Activated CD8-positive, alpha-beta T cell treated with anti-CD3 and anti-CD28 coated beads for 36 hours (primary cell): Measurements from ENCODE around the gene GDF11. TPM values are rescaled to one million over a fixed set of nuclear protein-coding genes. Genes with fewer than 3 reads are reported as not detected.

Source experiments
- ATAC-seq: fragments of 200-7000 bp; cut with Tn5 transposase; one replicate; pipeline ENCODE4 v1.10.0; 2021; ENCODE audit warnings: mild to moderate bottlenecking, moderate library complexity
- CTCF ChIA-PET: fragments of 350-600 bp; sonication (Branson Sonifier 250); formaldehyde crosslinking; loops from one replicate; lab custom pipeline; 2021; ENCODE audit warnings: antibody characterized with exemption; lab: Charles Lee
- POLR2A ChIA-PET: fragments of 350-600 bp; sonication (Branson Sonifier 250); formaldehyde crosslinking; loops from one replicate; lab custom pipeline; 2021; ENCODE audit warnings: antibody characterized with exemption; lab: Charles Lee
- DNase-seq: peaks from one replicate; pipeline ENCODE4 v3.0.0-alpha.2; 2020
- H3K27ac Mint-ChIP-seq: one replicate; pipeline ENCODE4 v1.8.0; 2021; ENCODE audit warnings: mild to moderate bottlenecking, mixed read lengths
- H3K27me3 Mint-ChIP-seq: one replicate; pipeline ENCODE4 v1.8.0; 2021; ENCODE audit warnings: mixed read lengths
- H3K36me3 Mint-ChIP-seq: one replicate; pipeline ENCODE4 v1.8.0; 2021; ENCODE audit warnings: low read depth, mixed read lengths
- H3K4me1 Mint-ChIP-seq: one replicate; pipeline ENCODE4 v1.8.0; 2021; ENCODE audit warnings: low read depth, mixed read lengths
- H3K4me3 Mint-ChIP-seq: one replicate; pipeline ENCODE4 v1.8.0; 2021; ENCODE audit warnings: mild to moderate bottlenecking, moderate library complexity, mixed read lengths
- H3K9me3 Mint-ChIP-seq: one replicate; pipeline ENCODE4 v1.8.0; 2021; ENCODE audit warnings: mixed read lengths
- CTCF ChIP-seq: fragments of 200-600 bp; IDR thresholded peaks from one replicate; pipeline ENCODE4 v1.8.0; 2022; ENCODE audit warnings: antibody characterized with exemption, mild to moderate bottlenecking
- intact Hi-C: fragments of 100-400 bp; cut with micrococcal nuclease; formaldehyde crosslinking; loops from one replicate; pipeline ENCODE4 v1.10.0; 2022
- total RNA-seq, 2 experiments: library from RNA; stranded (reverse); gene quantifications; one replicate each; pipeline ENCODE4 v1.2.3, GENCODE V29; 2021

GDF11 gene
- total RNA-seq, 2 experiments from 2014 or later: 7.4 to 9.3 TPM

DNA sequence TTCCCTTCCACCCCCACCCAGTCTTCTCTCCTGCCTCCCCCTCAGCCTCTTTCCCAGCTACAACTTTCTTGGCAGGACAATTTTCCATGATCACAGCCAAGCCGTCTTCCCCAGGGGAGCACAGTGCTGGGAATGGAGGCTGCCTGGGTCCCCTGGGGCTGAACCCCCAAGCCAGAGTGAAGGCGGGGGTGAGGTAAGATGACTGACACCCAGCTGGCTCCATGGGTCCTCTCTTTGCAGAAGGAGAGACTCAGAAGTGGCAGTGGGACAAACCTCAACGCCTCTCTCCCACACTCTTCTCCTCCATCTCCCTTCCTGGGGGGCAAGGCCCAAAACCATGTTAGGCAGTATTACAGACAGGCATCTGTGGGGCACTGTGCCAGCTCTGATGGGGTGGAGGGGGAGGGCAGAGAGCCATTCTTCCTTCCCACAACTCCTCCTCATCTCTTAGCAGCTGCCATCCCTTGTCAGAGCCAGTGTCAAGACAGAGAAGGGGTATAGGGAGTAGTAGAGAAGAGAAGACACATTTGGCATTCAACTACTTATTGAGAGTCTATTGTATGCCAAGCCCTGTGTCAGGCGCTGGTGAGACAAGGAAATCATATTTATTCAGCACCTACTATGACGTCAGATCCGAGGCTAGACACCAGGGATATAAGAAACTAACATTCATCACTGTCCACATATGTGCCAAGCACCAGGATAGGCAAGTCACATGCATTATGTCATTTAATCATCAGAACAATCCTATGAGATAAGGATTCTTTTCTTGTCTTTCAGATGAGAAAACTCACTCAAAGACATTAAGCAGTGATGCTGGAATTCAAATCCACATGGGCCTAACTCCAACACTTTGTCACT is 38.8 kb upstream of the GDF11 start:
- TF ChIP-seq CTCF: no peak
- Mint-ChIP-seq H3K4me3 (no peak overlapping the region), H3K27me3 (peaks cover 20% of the 10 kb centered on the region), H3K9me3 (no peaks in the 10 kb centered on the region), H3K27ac (no peak overlapping the region), H3K36me3 (no peaks in the 10 kb centered on the region), H3K4me1 (peaks cover 12% of the 10 kb centered on the region)
- DNase-seq (no peak), ATAC-seq (no peak)
- POLR2A ChIA-PET: interaction anchor here (1.1 kb wide), 1 partner anchor 12 kb away, joined by 4 read pairs; the partner anchor contains the start of gene BLOC1S1
- CTCF ChIA-PET: interaction anchor here (1.9 kb wide), 1 partner anchor 8 kb away, joined by 8 read pairs; no protein-coding TSS in a partner anchor
- intact Hi-C loops: no loop called here

- Mint-ChIP-seq H3K27ac (no peak overlapping the region), H3K4me3 (no peak overlapping the region), H3K4me1 (peaks cover 12% of the 10 kb centered on the region), H3K9me3 (no peaks in the 10 kb centered on the region), H3K27me3 (peaks cover 22% of the 10 kb centered on the region), H3K36me3 (no peaks in the 10 kb centered on the region)
- POLR2A ChIA-PET: interaction anchor here (1.3 to 2.8 kb wide), 2 partner anchors 11 to 12 kb away, joined by 4 to 13 read pairs; partner anchors contain the start of gene BLOC1S1
- no peak for TF ChIP-seq CTCF
- DNase-seq (no peak), ATAC-seq (no peak)
- intact Hi-C loops: no loop called here
- CTCF ChIA-PET: interaction anchor here (0.8 to 2.3 kb wide), 7 partner anchors 9 to 47 kb away, joined by 3 to 10 read pairs (median 6); partner anchors contain the start of gene BLOC1S1
Measured at GRCh38 chr12:55704824-55705718, 37.9 kb upstream of the GDF11 start.

DNA sequence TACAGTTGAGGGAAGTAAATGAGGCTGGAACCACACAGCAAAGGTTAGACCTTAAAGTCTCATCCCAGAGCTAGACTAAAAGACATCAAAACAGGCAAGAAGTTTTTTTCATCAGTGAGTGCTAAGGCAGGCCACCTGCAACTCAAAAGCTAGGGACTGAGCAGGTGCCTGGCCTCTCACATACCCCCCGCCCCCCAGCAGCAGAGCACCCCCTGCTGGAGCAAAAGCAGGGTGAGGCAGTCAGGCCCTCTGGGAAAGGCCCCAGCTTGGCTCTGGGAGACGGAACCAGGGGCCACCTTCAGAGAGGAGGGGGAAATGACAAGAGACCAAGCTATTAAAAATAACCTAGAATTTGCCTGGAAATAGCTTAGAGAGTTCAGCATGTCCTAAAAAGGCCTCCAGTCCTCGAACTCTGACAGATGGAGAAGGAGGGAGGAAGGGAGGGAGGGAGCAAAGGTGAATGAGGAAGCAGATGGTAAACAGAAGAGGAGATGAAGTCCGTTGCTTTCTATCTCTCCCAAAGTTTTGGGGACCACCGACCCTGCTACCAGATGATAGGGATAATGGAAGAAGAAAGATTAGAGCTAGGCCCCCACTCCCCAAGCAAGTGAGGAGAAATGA is 37.0 kb upstream of the GDF11 start:
- CTCF ChIA-PET: interaction anchor here (0.7 to 2.3 kb wide), 13 partner anchors 10 to 87 kb away, joined by 3 to 10 read pairs (median 3); partner anchors contain the start of gene BLOC1S1
- Mint-ChIP-seq H3K4me3 (no peak overlapping the region), H3K9me3 (no peaks in the 10 kb centered on the region), H3K27me3 (peaks cover 22% of the 10 kb centered on the region), H3K4me1 (peaks cover 12% of the 10 kb centered on the region), H3K36me3 (no peaks in the 10 kb centered on the region), H3K27ac (no peak overlapping the region)
- peak; percentile 45 for TF ChIP-seq CTCF
- peak; percentile 35 for ATAC-seq
- POLR2A ChIA-PET: interaction anchor here (0.9 to 2.8 kb wide), 3 partner anchors 10 to 24 kb away, joined by 3 to 13 read pairs (median 4); partner anchors contain the start of gene BLOC1S1
- intact Hi-C loops: no loop called here
- peak; percentile 50 for DNase-seq

GRCh38 chr12:55706568-55707218 is 36.2 kb upstream of the GDF11 start:
- ChIA-PET POLR2A (interaction anchor here (0.9 to 2.8 kb wide), 4 partner anchors 9 to 43 kb away, joined by 3 to 13 read pairs (median 4); partner anchors contain the start of gene BLOC1S1), CTCF (interaction anchor here (0.7 to 2.3 kb wide), 12 partner anchors 9 to 88 kb away, joined by 3 to 10 read pairs (median 4); partner anchors contain the start of gene BLOC1S1)
- peaks cover 12% of the 10 kb centered on the region for H3K4me1 Mint-ChIP-seq
- no peak for TF ChIP-seq CTCF
- H3K27ac Mint-ChIP-seq: no peak overlapping the region
- intact Hi-C loops: no loop called here
- no peaks in the 10 kb centered on the region for H3K9me3 Mint-ChIP-seq
- no peak for ATAC-seq
- no peak for DNase-seq
- H3K27me3 Mint-ChIP-seq: peaks cover 22% of the 10 kb centered on the region
- H3K36me3 Mint-ChIP-seq: no peaks in the 10 kb centered on the region
- peak overlapping the region; percentile 63 for H3K4me3 Mint-ChIP-seq
